ENCODE data around the gene PRPF40A.

The PRPF40A gene

DNA sequence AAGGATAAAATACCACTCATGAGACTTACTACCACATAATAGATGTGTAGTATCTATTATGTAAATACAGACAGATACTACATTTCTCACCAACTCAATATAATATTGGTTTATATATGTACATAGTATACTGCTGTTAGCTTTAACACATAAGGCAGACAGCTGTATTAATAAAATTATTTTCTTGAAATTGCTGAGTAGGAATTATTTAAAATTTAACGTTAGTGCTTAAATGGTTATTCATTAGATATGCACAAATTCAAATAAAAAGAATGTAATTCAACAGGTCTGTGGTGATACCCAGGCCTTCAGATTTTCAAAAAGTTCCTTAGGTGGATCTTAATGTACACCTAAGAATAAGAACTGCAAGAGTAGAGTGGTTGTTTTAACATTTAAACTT, 59.0 kb downstream of the PRPF40A start:
- no peak overlapping the region for H2BK120ac ChIP-seq (ENCODE audit: low read depth, low read length)
- no peak overlapping the region for H3K4ac ChIP-seq (ENCODE audit: low read depth in 1 of 2, low read length in 2 of 2)
- no peak overlapping the region for H4K91ac ChIP-seq (ENCODE audit: low read length)
- no peak for DNase-seq
- H3K4me3 ChIP-seq (ENCODE audit: insufficient read depth in 1 of 2, low read depth in 1 of 2, low read length in 2 of 2): no peak overlapping the region
- no peaks in the 10 kb centered on the region for H3K27me3 ChIP-seq (ENCODE audit: control insufficient read depth in 1 of 2, insufficient read depth in 1 of 2, low read length in 2 of 2)
- no CpG with 5 or more reads among the region's 1 CpG for WGBS
- H3K9me3 ChIP-seq (ENCODE audit: control insufficient read depth, low read length): no peaks in the 10 kb centered on the region
- H3K9ac ChIP-seq (ENCODE audit: low read length): no peak overlapping the region
- H3K27ac ChIP-seq (ENCODE audit: low read length, poor library complexity, severe bottlenecking): no peak overlapping the region
- no peaks in the 10 kb centered on the region for H3K4me1 ChIP-seq (ENCODE audit: control insufficient read depth, insufficient read depth, low read depth, low read length)
- no peak overlapping the region for H4K8ac ChIP-seq (ENCODE audit: low read length)
- H3K4me2 ChIP-seq (ENCODE audit: low read length, poor library complexity, severe bottlenecking): no peak overlapping the region
- no peak overlapping the region for H2BK5ac ChIP-seq (ENCODE audit: low read depth, low read length, poor library complexity, severe bottlenecking)
- H2BK12ac ChIP-seq (ENCODE audit: low read length in 2 of 2): no peak overlapping the region
- no peak overlapping the region for H2AFZ ChIP-seq (ENCODE audit: low read depth, low read length)
- H3K36me3 ChIP-seq (ENCODE audit: control insufficient read depth in 1 of 2, insufficient read depth in 2 of 2, low read depth in 1 of 2, low read length in 2 of 2): peaks cover 14 to 91% of the 10 kb centered on the region in 2 experiments
- H3K14ac ChIP-seq (ENCODE audit: low read length in 2 of 2): no peak overlapping the region
- H2AK5ac ChIP-seq (ENCODE audit: low read length, severe bottlenecking): no peak overlapping the region
- H2BK15ac ChIP-seq (ENCODE audit: low read depth, poor library complexity, severe bottlenecking): no peak overlapping the region
- peaks cover 4% of the 10 kb centered on the region for H3K79me1 ChIP-seq (replicated peaks; ENCODE audit: low read length, poor library complexity, severe bottlenecking)
- no peak overlapping the region for H3K18ac ChIP-seq (ENCODE audit: low read depth in 1 of 2, low read length in 2 of 2)
- no peak overlapping the region for H3K23ac ChIP-seq (ENCODE audit: low read length in 2 of 2)

DNA sequence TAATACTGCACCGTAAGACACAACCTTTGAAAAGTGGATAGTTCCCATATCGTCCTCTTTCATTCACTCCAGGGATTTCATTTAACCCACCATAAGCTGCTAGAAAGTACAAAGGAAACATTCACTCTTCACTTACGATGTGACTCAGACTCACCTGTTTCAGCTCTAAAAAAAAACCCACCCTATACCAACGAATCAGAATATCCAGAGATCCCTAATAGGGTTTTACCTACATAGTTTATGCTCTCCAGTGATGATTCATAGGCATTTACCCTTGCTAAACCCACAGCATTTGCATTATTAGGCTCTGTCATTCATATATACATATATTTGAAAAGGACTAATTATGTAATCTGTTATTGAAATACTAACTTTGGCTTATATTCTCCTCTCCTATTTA, 60.2 kb downstream of the PRPF40A start:
- Histone ChIP-seq H3K23ac (ENCODE audit: low read length in 2 of 2) (no peak overlapping the region), H3K4me1 (ENCODE audit: control insufficient read depth, insufficient read depth, low read depth, low read length) (no peaks in the 10 kb centered on the region), H3K9ac (ENCODE audit: low read length) (no peak overlapping the region), H3K36me3 (ENCODE audit: control insufficient read depth in 1 of 2, insufficient read depth in 2 of 2, low read depth in 1 of 2, low read length in 2 of 2) (peaks cover 14 to 90% of the 10 kb centered on the region in 2 experiments), H3K9me3 (ENCODE audit: control insufficient read depth, low read length) (no peaks in the 10 kb centered on the region), H3K4me2 (ENCODE audit: low read length, poor library complexity, severe bottlenecking) (no peak overlapping the region), H2BK5ac (ENCODE audit: low read depth, low read length, poor library complexity, severe bottlenecking) (no peak overlapping the region), H3K14ac (ENCODE audit: low read length in 2 of 2) (no peak overlapping the region), H2AK5ac (ENCODE audit: low read length, severe bottlenecking) (no peak overlapping the region), H2BK120ac (ENCODE audit: low read depth, low read length) (no peak overlapping the region), H3K27ac (ENCODE audit: low read length, poor library complexity, severe bottlenecking) (no peak overlapping the region), H3K4ac (ENCODE audit: low read depth in 1 of 2, low read length in 2 of 2) (no peak overlapping the region), H3K27me3 (ENCODE audit: control insufficient read depth in 1 of 2, insufficient read depth in 1 of 2, low read length in 2 of 2) (no peaks in the 10 kb centered on the region), H4K91ac (ENCODE audit: low read length) (no peak overlapping the region), H2BK15ac (ENCODE audit: low read depth, poor library complexity, severe bottlenecking) (no peak overlapping the region), H3K18ac (ENCODE audit: low read depth in 1 of 2, low read length in 2 of 2) (no peak overlapping the region), H4K8ac (ENCODE audit: low read length) (no peak overlapping the region), H3K79me1 (replicated peaks; ENCODE audit: low read length, poor library complexity, severe bottlenecking) (peaks cover 4% of the 10 kb centered on the region), H3K4me3 (ENCODE audit: insufficient read depth in 1 of 2, low read depth in 1 of 2, low read length in 2 of 2) (no peak overlapping the region), H2BK12ac (ENCODE audit: low read length in 2 of 2) (no peak overlapping the region), H2AFZ (ENCODE audit: low read depth, low read length) (no peak overlapping the region)
- DNase-seq: no peak
- 85% methylated on average over 4 of the region's 4 CpGs for WGBS

DNA sequence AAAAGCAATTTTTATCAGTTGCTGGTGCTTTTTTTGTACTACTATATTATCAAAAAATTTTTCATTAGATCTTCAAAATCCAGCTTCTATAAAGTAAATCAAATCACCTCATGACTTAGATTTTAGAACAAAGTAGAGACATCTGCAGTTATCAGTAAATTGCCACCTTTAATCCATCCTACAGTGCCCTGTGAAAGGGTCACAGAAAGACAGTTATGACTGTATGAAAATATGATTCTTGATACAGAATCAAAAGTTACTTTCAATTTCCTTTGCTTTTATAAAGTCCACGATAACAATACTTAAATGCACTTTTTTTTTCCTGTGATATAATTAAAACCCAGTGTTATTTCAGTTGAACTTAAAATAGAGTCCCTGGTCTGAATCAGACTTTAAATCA, 61.4 kb downstream of the PRPF40A start:
- H3K79me1 ChIP-seq (replicated peaks; ENCODE audit: low read length, poor library complexity, severe bottlenecking): peaks cover 2% of the 10 kb centered on the region
- H3K36me3 ChIP-seq (ENCODE audit: control insufficient read depth in 1 of 2, insufficient read depth in 2 of 2, low read depth in 1 of 2, low read length in 2 of 2): peaks cover 7 to 89% of the 10 kb centered on the region in 2 experiments
- no peak overlapping the region for H2BK12ac ChIP-seq (ENCODE audit: low read length in 2 of 2)
- H2BK120ac ChIP-seq (ENCODE audit: low read depth, low read length): no peak overlapping the region
- DNase-seq: no peak
- no peak overlapping the region for H4K91ac ChIP-seq (ENCODE audit: low read length)
- WGBS: no CpG with 5 or more reads among the region's 1 CpG
- H3K9me3 ChIP-seq (ENCODE audit: control insufficient read depth, low read length): no peaks in the 10 kb centered on the region
- H3K27ac ChIP-seq (ENCODE audit: low read length, poor library complexity, severe bottlenecking): no peak overlapping the region
- no peak overlapping the region for H3K23ac ChIP-seq (ENCODE audit: low read length in 2 of 2)
- peaks cover 2% of the 10 kb centered on the region for H3K4me1 ChIP-seq (ENCODE audit: control insufficient read depth, insufficient read depth, low read depth, low read length)
- no peak overlapping the region for H4K8ac ChIP-seq (ENCODE audit: low read length)
- no peak overlapping the region for H2BK15ac ChIP-seq (ENCODE audit: low read depth, poor library complexity, severe bottlenecking)
- no peak overlapping the region for H3K4me2 ChIP-seq (ENCODE audit: low read length, poor library complexity, severe bottlenecking)
- no peak overlapping the region for H3K4ac ChIP-seq (ENCODE audit: low read depth in 1 of 2, low read length in 2 of 2)
- no peak overlapping the region for H3K18ac ChIP-seq (ENCODE audit: low read depth in 1 of 2, low read length in 2 of 2)
- H2AFZ ChIP-seq (ENCODE audit: low read depth, low read length): no peak overlapping the region
- H3K4me3 ChIP-seq (ENCODE audit: insufficient read depth in 1 of 2, low read depth in 1 of 2, low read length in 2 of 2): no peak overlapping the region
- no peak overlapping the region for H2BK5ac ChIP-seq (ENCODE audit: low read depth, low read length, poor library complexity, severe bottlenecking)
- H3K27me3 ChIP-seq (ENCODE audit: control insufficient read depth in 1 of 2, insufficient read depth in 1 of 2, low read length in 2 of 2): no peaks in the 10 kb centered on the region
- H2AK5ac ChIP-seq (ENCODE audit: low read length, severe bottlenecking): no peak overlapping the region
- no peak overlapping the region for H3K9ac ChIP-seq (ENCODE audit: low read length)
- no peak overlapping the region for H3K14ac ChIP-seq (ENCODE audit: low read length in 2 of 2)

GRCh38 chr2:152651834-152652233, 65.4 kb downstream of the PRPF40A start:
- Histone ChIP-seq H3K27me3 (ENCODE audit: control insufficient read depth in 1 of 2, insufficient read depth in 1 of 2, low read length in 2 of 2) (no peaks in the 10 kb centered on the region), H3K18ac (ENCODE audit: low read depth in 1 of 2, low read length in 2 of 2) (no peak overlapping the region), H3K14ac (ENCODE audit: low read length in 2 of 2) (no peak overlapping the region), H2BK120ac (ENCODE audit: low read depth, low read length) (no peak overlapping the region), H2BK12ac (ENCODE audit: low read length in 2 of 2) (no peak overlapping the region), H3K4me2 (ENCODE audit: low read length, poor library complexity, severe bottlenecking) (no peak overlapping the region), H4K8ac (ENCODE audit: low read length) (no peak overlapping the region), H3K27ac (ENCODE audit: low read length, poor library complexity, severe bottlenecking) (no peak overlapping the region), H4K91ac (ENCODE audit: low read length) (no peak overlapping the region), H2AFZ (ENCODE audit: low read depth, low read length) (no peak overlapping the region), H3K23ac (ENCODE audit: low read length in 2 of 2) (no peak overlapping the region), H2BK15ac (ENCODE audit: low read depth, poor library complexity, severe bottlenecking) (no peak overlapping the region), H3K4me1 (ENCODE audit: control insufficient read depth, insufficient read depth, low read depth, low read length) (peaks cover 3% of the 10 kb centered on the region), H3K9ac (ENCODE audit: low read length) (no peak overlapping the region), H3K9me3 (ENCODE audit: control insufficient read depth, low read length) (no peaks in the 10 kb centered on the region), H3K4me3 (ENCODE audit: insufficient read depth in 1 of 2, low read depth in 1 of 2, low read length in 2 of 2) (no peak overlapping the region), H3K36me3 (ENCODE audit: control insufficient read depth in 1 of 2, insufficient read depth in 2 of 2, low read depth in 1 of 2, low read length in 2 of 2) (peaks cover 6 to 85% of the 10 kb centered on the region in 2 experiments), H3K79me1 (replicated peaks; ENCODE audit: low read length, poor library complexity, severe bottlenecking) (no peaks in the 10 kb centered on the region), H3K4ac (ENCODE audit: low read depth in 1 of 2, low read length in 2 of 2) (no peak overlapping the region), H2BK5ac (ENCODE audit: low read depth, low read length, poor library complexity, severe bottlenecking) (no peak overlapping the region), H2AK5ac (ENCODE audit: low read length, severe bottlenecking) (no peak overlapping the region)
- WGBS: 100% methylated on average over 2 of the region's 2 CpGs
- DNase-seq: no peak
